Activated T-cell treated with anti-CD3 and anti-CD28 coated beads for 24 hours (primary cell): ENCODE measurements around the gene NUP205.

Experiments used
- DNase-seq: peaks from one replicate; pipeline ENCODE4 v3.0.0-alpha.2; 2020; ENCODE audit warnings: low read depth

Gene NUP205

GRCh38 chr7:135539629-135540028 lies 18.1 kb upstream of the NUP205 start:
- DNase-seq, result no peak

GRCh38 chr7:135541029-135541428 lies 16.7 kb upstream of the NUP205 start:
- no peak for DNase-seq

- DNase-seq, result no peak
Observed at GRCh38 chr7:135550196-135550595, 7.5 kb upstream of the NUP205 start.

GRCh38 chr7:135552148-135552547 lies 5.6 kb upstream of the NUP205 start:
- no peak for DNase-seq

GRCh38 chr7:135553346-135553745 lies 4.4 kb upstream of the NUP205 start:
- DNase-seq, result no peak

GRCh38 chr7:135558337-135558767 lies 635 bp downstream of the NUP205 start:
- DNase-seq, result peak; percentile 48

- no peak for DNase-seq
Observed at GRCh38 chr7:135558881-135559280, 1.2 kb downstream of the NUP205 start.

- no peak for DNase-seq
Observed at GRCh38 chr7:135560631-135561030, 2.9 kb downstream of the NUP205 start.

GRCh38 chr7:135562720-135563119 lies 5.0 kb downstream of the NUP205 start:
- no peak for DNase-seq

GRCh38 chr7:135571834-135572233 lies 14.1 kb downstream of the NUP205 start:
- DNase-seq, result no peak

- DNase-seq, result no peak
Observed at GRCh38 chr7:135573541-135573940, 15.8 kb downstream of the NUP205 start.

- DNase-seq, result no peak
Observed at GRCh38 chr7:135575296-135575695, 17.6 kb downstream of the NUP205 start.

GRCh38 chr7:135578569-135578968 lies 20.9 kb downstream of the NUP205 start:
- DNase-seq, result no peak

GRCh38 chr7:135584362-135585353 lies 26.9 kb downstream of the NUP205 start:
- no peak for DNase-seq

GRCh38 chr7:135597181-135597925 lies 39.6 kb downstream of the NUP205 start:
- DNase-seq, result no peak

- DNase-seq, result no peak
Observed at GRCh38 chr7:135597926-135598305, 40.2 kb downstream of the NUP205 start.

- no peak for DNase-seq
Observed at GRCh38 chr7:135599471-135599870, 41.8 kb downstream of the NUP205 start.

GRCh38 chr7:135600226-135600625 lies 42.5 kb downstream of the NUP205 start:
- DNase-seq, result no peak

GRCh38 chr7:135601182-135601581 lies 43.5 kb downstream of the NUP205 start:
- DNase-seq, result no peak

- DNase-seq, result no peak
Observed at GRCh38 chr7:135602304-135602703, 44.6 kb downstream of the NUP205 start.

- DNase-seq, result no peak
Observed at GRCh38 chr7:135616136-135616535, 58.4 kb downstream of the NUP205 start.

- DNase-seq, result no peak
Observed at GRCh38 chr7:135617781-135618180, 60.1 kb downstream of the NUP205 start.

GRCh38 chr7:135618510-135618909 lies 60.8 kb downstream of the NUP205 start:
- no peak for DNase-seq
